HG02571 (cell line): ENCODE measurements around the gene MGLL.

Experiments used
- ATAC-seq: cut with Tn5 transposase; IDR thresholded peaks from one replicate; pipeline ENCODE4 v1.9.1; 2021; ENCODE audit warnings: mild to moderate bottlenecking, moderate library complexity; ENCODE audit not compliant: unreplicated experiment

Gene MGLL

DNA sequence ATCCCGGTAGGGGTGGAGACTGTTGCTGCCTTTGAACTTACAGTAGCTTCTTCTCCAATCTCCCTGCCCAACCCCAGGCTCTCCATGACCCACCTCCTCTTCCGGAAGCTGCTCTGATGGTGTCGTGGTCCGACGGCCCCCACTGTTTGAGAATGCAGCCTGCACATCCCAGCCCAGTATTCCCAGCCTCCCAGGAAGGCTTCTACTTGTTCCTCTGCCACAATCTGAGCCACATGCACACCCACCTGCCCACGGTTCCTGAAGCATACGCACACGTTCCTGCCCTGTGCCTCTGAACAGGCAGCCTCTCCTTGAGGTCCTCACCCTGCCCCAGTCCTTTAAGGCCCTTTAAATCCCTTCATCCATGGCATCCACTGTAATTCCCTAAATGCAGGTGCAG, 92.1 kb downstream of the MGLL start:
- ATAC-seq: no peak

DNA sequence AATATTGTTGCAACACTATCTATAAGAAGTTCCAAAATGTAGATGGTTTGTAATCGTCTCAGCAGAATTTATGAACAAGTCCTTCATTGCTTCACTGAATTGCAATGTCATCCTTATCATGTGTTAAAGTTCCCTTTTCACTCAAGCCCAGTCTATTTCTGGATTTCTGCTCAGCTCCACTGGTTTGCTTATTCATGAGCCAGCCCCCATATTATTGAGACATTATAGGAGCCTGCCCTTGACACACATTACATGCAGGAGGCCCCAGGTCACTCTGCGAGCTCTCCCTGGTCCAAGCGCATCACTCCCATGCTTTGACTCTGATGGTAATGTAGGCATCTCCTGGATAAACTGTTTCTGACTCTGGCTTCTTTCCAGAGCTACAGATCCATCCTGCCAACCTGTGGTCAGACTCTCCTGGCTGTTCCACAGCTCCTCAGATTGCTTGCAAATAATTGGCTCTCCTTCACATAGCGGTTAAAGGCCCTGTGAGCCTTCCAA, 92.7 kb downstream of the MGLL start:
- ATAC-seq: no peak

DNA sequence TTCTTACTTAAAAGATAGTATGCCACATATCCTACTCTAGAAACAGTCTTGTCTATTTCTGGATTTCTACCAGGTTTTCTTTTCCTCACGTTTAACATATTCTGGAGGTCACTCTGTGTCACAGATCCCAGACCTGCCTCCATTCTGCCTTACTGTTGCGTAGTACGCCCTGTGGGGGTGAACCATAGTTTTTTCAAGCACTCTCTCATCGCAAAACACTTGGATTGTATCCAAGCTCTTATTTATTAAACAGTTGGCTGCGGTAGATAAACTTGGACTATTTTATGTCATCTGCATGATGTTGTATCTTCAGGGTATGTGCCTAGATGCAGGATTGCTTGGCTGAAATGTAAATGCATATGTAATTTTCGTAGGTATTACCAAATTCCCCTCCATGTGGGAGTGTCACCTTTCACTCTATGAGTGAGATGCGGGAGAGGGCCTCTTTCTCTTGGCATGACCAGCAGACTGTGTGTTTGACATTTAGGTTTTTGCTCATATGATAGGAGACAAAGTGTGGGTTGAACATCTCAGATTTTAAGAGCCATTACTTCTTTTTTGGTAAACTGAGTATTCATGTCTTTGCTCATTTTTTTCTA, 93.8 kb downstream of the MGLL start:
- no peak for ATAC-seq

DNA sequence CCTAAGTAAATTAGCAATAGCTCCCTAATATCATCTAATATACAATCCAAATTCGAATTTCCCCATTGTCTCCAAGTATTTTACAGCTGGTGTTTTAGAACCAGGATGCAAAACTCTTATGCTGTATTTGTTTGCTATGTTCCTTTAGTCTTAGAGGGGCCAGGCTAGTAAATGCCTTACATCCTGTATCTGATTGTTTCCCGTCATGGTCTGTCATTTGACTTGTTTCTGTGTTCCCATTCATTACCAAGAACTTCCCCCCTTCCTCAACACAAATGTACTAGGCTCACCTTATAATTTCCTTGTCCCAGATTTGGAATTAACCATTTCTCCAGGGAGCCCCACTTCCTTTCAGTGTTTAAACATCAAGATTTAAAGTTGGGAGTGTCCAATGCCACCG, 95.4 kb downstream of the MGLL start:
- no peak for ATAC-seq

DNA sequence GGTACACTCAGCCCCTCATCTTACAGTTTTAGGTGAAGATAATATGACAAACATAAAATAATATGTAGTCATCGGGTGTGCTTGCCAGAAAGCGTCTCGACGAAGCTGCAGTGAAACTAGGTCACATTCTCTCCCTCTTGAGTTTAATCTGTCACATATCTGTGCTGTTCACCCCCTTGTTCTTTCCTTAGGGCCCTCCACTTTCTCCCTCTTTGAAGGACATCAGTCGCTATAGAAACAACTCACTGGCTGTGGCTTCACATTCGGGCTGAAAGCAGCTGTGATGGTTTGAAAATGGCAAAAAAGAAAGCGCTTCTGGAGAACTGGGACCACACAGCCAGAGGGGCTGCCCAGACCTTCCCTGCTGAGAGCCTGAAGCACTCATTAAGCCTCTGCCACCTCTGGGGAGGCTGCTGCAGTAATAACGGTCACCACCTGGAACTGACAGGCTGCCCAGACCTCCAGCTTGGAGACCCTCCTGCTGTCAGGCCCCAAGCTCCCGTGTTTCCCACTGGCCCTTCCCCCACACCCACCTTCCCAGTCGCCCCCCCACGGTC, 99.2 kb downstream of the MGLL start:
- no peak for ATAC-seq

DNA sequence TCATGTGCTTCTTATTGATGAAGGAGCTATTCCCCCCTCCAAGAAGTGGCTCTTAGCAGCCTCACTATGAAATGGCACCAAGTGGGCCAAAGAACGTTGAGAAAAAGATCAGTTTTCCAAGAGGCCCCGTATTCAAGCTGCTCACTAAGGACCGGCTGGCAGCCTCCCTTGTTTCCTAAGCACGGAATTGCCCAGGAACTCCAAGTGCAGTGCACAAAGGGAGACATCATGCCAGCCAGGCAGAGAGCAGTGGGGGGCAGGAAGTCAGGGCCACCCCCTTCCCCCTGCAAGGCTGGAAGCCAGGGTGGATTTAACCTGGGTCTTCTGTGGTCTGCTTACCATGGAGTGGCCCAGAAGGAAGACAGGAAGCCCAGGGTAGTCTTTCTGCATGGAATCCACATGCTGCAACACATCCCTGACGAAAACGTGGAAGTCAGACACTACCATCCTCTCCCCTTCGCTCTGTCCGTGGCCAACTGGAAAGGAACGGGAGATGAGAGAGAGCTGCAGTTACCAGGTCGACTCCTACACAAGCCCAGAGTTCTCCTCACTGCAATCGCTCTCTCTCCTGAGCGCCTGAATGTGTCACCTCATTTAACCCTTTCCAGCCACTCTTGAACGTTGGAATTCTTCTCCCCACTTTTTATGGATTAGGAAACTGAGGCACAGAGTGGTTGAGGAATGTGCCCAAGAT, 100.1 kb downstream of the MGLL start:
- no peak for ATAC-seq

DNA sequence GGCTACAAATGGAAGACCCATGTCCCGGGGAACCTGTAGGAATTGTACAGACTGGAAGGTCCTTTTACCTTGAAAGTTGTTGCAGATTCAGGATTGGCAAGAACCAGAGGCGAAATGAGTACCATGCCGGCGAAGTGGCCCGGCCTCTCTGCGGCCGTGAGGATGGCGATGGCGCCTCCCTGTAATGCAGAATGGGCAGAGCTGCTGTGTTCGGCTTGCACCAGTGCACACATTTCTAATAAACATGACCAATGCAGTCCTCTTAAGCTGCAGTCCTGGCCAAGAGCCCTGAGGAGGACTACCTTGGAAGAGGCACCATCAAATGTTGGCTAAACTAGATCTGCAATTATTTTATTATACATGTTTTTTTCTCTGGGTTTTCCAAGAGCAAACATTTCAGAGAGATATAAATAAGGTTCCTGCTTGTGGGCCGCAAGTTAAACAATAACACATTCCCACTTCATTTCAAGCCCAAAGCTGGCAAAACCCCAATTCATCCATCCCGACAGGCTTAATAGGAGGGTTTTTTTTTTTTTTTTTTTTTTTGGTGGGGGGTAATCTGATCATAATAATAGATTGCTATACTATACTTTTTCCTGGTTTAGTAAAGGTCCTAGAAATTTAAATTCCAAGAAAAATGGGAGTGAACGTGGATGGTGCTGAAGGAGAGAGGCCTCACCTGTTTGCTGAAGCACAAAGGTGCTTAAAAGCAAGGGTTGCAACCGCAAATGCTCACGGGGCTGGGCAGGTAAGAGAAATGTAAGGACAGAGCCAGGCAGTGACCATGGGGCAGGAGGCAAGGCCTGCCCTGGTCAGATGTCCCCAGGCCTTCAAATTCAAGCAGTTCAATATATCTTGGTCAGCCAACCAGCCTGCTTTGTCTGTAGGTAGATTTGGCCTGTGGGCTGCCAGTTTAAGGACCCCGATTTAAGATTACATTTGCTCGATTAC, 101.1 kb downstream of the MGLL start:
- ATAC-seq: no peak

DNA sequence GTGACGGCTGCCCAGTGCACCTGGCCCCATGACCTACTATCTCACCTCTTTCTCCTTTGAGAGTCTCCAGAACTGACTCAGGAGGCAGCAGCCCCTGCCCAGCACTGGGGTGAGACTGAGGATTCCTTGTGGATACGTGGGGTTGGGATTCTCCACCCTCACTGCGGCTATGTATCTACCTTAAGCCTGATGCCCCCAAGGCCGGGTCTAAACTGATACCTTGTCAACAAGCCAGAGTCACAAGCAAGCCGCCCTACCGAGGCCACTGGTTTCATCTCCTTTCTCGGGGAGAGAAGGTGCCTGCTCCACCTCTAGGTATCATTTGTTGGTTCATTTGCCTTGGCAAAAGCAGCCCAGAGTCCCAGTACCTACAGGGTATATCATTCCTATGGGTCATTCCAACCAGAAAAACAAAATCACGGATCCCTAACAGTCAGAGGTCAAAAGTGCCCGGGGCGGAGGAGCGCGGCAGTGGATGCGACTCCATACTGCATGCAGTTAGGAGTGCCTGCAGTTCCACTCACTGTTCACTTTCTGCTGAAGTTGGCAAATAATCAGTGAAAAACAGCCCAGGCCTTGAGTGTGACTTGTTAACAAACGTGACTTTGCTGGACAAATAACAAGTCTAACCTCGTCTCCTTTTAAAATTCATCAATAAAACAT, 102.0 kb downstream of the MGLL start:
- ATAC-seq: no peak

DNA sequence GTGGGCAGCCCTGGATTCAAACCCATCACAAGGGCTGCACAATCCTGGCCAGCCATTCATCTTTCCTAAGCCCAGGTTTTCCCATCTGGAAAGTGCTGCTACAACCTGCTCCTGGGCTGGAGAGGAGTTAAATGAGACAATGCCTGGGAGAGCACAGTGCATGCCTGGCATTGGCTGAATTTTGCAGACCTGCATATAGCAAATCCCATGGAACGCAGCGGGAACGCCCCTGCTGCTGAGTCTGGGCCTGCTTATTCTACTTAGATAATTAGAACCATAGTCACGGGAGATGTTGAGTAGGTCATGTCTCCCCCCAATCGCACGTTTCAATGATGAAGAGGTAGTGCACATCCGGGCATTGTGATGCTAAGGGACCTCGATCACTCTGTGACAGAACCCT, 102.9 kb downstream of the MGLL start:
- no peak for ATAC-seq

DNA sequence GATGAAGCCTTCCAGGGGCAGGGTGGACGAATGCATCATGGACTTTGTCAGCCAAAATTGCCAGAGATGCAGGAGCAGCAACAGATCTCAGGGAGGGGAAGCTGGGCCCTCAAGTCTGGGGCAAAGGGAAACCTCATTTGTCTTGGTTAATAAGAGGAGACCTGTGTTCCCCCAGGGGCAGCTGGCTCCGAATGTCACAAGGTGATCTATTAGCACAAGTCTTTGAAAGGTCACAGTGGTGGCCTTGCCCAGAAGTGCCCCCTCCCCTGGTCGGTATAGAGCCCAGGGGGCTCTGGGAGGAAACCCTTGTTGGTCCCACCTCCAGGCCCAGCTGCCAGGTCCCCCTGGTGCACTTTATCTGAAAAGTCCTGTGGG, 103.4 kb downstream of the MGLL start:
- ATAC-seq: no peak

DNA sequence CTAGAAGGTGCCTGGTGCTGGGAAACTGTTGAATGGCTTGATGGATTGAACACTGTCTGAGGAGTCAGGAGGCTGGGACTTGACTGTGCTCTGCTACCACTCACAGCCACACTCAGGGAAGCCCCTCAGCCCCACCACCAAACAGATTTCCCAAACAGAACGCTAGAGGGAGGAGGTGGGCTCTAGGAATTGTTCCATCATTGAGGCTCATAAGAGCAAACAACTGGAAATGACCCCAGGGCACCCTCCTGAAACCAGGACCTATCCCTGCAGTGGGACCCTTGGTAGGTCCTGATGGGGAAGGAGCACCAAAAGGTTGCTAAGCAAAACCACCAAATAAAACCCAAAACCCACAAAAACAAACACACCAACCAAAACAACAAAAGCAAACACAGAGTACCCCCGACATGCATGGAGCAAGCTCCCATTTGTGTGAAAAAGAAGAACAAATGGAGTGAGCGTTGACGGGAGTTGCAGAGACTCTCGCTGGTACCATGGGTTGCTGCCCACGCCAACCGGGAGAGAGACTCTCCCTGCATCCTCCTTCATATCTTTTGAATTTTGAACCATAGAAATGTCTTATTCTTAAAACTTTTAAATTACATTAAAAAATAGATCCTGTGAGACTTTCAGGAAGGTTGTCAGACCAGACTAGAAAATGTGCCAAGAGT, 103.9 kb downstream of the MGLL start:
- ATAC-seq: no peak

DNA sequence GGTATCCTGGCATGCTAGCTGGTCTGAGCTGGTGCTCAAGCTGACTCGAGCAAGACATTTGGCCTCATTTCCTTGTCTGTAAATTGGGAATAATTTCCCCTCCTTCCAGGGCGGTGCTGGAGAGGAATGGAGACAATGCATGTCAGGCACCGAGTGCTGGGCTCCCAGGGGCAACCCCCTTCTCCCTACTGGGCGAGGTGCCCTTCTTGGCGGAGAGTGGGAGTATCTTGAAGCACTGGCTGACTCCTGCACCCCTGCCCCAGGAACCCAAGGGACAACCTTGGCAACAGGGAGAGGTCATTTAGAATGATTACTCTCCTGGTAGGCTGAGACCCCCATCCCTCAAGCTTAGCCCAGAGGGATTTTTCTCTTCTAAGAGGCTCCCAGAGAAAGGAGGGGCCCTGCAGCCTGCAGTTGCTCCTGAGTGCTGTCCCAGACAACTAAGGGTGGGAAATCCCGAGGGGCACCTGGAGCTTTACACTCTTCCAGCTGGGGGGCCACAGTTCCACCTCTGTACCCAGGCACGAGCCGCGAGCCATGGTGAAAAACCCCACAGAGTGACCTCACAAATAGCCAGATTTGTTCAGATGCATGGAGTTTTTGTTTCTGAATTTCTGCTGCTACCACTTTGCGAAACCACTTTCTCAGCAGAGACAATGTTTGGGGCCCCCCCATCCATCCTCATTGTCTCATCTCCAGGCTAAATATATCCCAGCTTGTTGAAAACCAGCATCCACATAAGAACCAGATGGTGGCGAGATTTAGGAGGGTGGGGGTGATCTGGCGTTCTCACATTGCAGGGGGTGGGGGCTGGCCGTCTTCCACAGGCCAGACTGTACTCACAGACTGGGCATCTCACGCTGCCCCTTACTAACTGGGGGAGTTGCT, 104.7 kb downstream of the MGLL start:
- ATAC-seq: no peak

DNA sequence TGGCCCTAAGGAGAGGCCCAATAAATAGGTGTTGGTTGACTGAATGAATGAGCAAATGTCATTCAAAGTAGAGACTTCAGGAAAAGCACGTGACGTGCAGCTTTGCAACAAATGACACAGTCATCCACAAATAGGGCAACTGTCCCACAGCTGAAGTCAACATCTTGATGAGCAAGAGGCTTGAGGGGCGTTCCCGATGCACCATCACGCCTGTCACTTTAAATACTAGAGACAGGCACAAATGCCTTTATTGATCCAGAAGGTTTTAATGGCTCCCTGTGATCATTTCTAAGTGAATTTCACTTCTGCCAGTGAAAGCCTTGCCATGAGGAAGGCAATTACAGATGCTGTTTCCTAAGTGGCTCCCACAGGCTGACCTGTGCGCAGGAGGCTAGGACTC, 105.9 kb downstream of the MGLL start:
- no peak for ATAC-seq

DNA sequence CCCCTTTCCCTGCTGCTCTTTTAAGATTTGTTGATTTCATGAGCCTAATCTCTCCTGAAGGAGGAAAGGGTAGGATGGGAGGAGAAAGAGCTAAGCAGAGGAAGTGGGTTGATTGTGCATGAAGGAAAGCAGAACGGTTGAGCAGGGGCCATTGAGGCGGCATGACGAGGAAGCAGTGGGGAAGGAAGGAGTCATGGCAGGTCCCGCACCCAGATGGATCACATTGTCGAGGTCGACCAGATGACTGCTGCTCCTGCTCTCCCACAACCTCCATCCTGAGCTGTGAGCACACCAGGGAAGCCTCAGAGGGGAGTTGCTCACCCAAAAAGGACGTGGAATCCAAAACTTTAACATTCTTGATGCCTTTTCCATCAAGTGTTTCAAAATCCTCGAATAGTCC, 106.8 kb downstream of the MGLL start:
- no peak for ATAC-seq

DNA sequence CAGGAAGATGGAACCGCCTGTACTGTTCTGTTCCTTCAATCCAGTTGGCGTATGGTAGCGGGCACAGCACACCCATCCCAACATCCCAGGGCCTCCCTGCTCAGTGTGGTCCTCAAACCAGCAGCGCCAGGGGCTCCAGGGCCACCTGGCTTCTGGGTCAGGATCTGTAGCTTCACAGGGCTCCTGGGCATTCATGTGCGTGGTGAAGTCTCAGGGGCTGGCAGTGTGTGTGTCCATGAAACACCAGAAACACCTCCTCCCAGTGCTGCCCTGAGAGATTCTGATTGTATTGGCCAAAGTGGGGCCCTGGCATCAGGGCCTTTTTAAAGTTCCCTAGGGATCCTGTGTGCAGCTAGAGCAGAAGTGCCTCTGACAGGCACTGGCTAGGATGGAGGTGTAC, 107.4 kb downstream of the MGLL start:
- ATAC-seq: no peak

DNA sequence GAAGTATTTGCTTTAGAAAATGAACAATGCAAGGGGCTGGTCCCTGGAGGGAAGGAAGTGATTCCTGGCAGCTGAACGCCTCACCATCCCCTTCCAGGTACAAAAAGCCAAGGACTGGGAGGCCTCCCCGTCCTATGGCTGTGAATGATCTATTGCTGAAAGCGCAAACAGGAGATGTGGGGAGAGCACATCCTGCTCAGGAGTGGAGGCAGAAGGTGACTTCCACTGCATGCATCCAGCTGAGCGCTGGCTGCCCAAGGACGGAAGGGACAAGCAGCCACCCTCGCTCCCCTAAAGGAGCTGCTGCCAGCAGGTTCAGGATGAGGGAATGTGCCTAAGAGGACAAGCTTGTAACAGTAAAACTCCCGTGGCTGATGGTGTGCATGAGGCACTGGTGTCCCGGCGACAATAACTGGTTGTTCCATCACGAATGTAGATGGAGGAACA, 108.2 kb downstream of the MGLL start:
- no peak for ATAC-seq

DNA sequence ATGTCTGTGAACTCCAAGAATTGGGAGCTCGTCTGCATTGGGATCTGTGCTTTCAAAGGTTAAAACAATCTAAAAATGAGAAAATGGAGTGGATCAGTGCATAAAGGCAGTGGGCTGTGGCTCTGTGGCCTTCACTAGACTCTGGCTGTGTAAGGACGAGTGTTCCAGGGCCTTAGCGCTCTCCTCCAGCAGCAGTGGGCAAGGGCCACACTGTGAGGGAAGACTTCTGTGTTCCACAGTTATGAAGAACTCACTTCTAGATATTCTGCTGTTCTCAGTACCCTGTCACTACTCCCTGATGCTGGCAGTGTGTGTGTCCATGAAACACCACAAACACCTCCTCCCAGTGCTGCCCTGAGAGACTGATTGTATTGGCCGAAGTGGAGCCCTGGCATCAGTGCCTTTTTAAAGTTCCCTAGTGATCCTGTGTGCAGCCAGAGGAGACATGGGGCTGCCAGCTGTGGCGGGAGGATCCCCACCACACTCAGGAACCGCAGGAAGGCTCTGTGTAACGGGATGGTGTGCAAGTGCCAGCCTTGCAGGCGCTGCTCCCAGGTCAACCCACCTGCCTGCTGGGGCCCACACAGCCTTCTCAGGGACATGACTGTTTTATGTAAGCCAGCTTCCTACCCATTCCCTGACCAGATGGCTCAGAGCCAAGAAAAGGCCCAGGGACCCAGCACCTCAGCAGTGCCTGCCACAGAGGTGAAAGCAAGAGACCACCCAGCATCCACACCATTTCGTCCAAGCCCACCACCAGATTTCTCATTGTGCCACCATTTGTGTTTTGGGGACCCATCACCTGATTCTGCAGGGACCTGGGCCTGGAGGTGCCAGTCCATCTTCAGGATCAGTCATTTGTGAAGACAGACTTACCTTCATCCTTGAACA, 109.2 kb downstream of the MGLL start:
- no peak for ATAC-seq

DNA sequence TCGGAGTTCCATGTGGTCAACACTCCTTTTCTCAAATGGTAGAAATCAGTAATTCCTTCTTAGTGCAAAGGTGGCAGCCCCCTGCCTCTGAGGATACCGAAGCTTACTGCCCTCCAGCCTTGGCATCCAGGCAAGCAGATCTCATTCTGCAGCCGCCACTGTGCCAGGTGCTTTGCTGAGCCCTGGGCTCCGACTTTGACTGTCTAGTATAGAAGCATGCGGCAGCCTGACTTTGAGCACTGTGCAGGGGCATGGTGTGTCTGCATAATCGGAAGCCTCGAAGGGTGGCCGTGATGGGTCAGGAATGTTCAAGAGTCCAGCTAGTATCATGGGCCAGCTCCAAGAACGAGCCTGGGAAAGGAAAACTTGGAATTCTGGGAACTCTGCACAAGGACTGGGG, 109.9 kb downstream of the MGLL start:
- no peak for ATAC-seq
